K562 (cell line): Measurements from ENCODE around the gene CD84. TPM values are rescaled to one million over a fixed set of nuclear protein-coding genes. Genes with fewer than 3 reads are reported as not detected.
A peak's percentile ranks its signal among the peaks of the same experiment; 100 is the strongest.

Experiments used
- ATF4 ChIP-seq: fragments of 450-650 bp; formaldehyde crosslinking; IDR thresholded peaks from 2 replicates; pipeline ENCODE4 v1.4.0; 2022; ENCODE audit warnings: mild to moderate bottlenecking, moderate library complexity
- BRD4 ChIP-seq: fragments of 200-600 bp; sonication (generic); IDR thresholded peaks from 2 replicates; pipeline ENCODE4 v1.6.1; 2017; ENCODE audit warnings: inconsistent platforms
- CBX1 ChIP-seq: sonication (generic); IDR thresholded peaks from 2 replicates; pipeline ENCODE4 v1.6.1; 2016; ENCODE audit warnings: antibody characterized with exemption, low read depth, mild to moderate bottlenecking
- ESRRA ChIP-seq: fragments of 450-650 bp; IDR thresholded peaks from 2 replicates; pipeline ENCODE4 v1.6.1; 2014; ENCODE audit warnings: low read depth, mild to moderate bottlenecking, moderate library complexity, borderline replicate concordance
- GTF2E2 ChIP-seq: fragments of 200-800 bp; sonication (Bioruptor generic); IDR thresholded peaks from 2 replicates; pipeline ENCODE4 v1.6.1; 2016; ENCODE audit warnings: missing genetic modification characterization, missing compliant biosample characterization
- HLTF ChIP-seq: fragments of 450-650 bp; IDR thresholded peaks from 2 replicates; pipeline ENCODE4 v1.6.1; 2016
- HNRNPL ChIP-seq: fragments of 200-400 bp; formaldehyde crosslinking; IDR thresholded peaks from 2 replicates; pipeline ENCODE4 v1.6.1; 2017; ENCODE audit warnings: low read depth, mild to moderate bottlenecking, low read length
- IRF2 ChIP-seq: sonication (generic); formaldehyde crosslinking; IDR thresholded peaks from 2 replicates; pipeline ENCODE4 v1.8.1; 2022; ENCODE audit warnings: mild to moderate bottlenecking, missing genetic modification reagents
- RBM14 ChIP-seq: fragments of 200-400 bp; formaldehyde crosslinking; IDR thresholded peaks from 2 replicates; pipeline ENCODE4 v1.6.1; 2018; ENCODE audit warnings: low read depth, mild to moderate bottlenecking, low read length, moderate library complexity, borderline replicate concordance; ENCODE audit not compliant: insufficient read depth
- SMAD1 ChIP-seq: fragments of 150-350 bp; IDR thresholded peaks from 2 replicates; pipeline ENCODE4 v1.6.1; 2014; ENCODE audit warnings: low read length, low read depth; ENCODE audit not compliant: partially characterized antibody
- SMARCA4 ChIP-seq: fragments of 450-650 bp; IDR thresholded peaks from 2 replicates; pipeline ENCODE4 v1.6.1; 2016
- THRA ChIP-seq: fragments of 450-650 bp; IDR thresholded peaks from 2 replicates; pipeline ENCODE4 v1.6.1; 2017; ENCODE audit warnings: mild to moderate bottlenecking, moderate library complexity
- ZNF232 ChIP-seq: sonication (generic); formaldehyde crosslinking; IDR thresholded peaks from 2 replicates; pipeline ENCODE4 v1.8.0; 2022; ENCODE audit warnings: mild to moderate bottlenecking, missing genetic modification reagents
- ZNF318 ChIP-seq, 2 experiments: fragments of 450-650 bp; IDR thresholded peaks; 2 replicates each; pipeline ENCODE4 v1.6.1; 2016; ENCODE audit warnings: mild to moderate bottlenecking in 2 of 2, borderline replicate concordance in 1 of 2, low read depth in 1 of 2, moderate library complexity in 1 of 2
- ZNF780A ChIP-seq: fragments of 250-450 bp; sonication (Bioruptor Pico); IDR thresholded peaks from 2 replicates; pipeline ENCODE4 v1.5.0; 2021; ENCODE audit warnings: mild to moderate bottlenecking
- polyA plus RNA-seq, 8 experiments: library from polyadenylated mRNA; depleted of rRNA in 4 of 8; stranded (reverse) in 5 of 8; unstranded in 3 of 8; fragments of >200 nt; fragmentation: Nextera tagmentation in 2 of 8; fragmentation: Illumina TruSeq in 1 of 8; extraction: Ambion mirVana in 2 of 8; extraction: Trizol in 1 of 8; gene quantifications; 2 replicates each; pipeline versions ENCODE4 v1.2.1 to v1.2.3, GENCODE V29; 2011 to 2014; ENCODE audit warnings: inconsistent platforms in 1 of 8, missing spikeins in 1 of 8
- total RNA-seq, 7 experiments: library from RNA; depleted of rRNA in 6 of 7; stranded (reverse); fragments of >200 nt in 6 of 7; fragmentation: Illumina TruSeq in 2 of 7; extraction: Trizol in 2 of 7; gene quantifications; 2 replicates each; pipeline versions ENCODE4 v1.2.1 to v1.2.3, GENCODE V29; 2011 to 2021; ENCODE audit warnings: low replicate concordance in 1 of 7
- TF ChIP-seq, protein P1 (sequence below): fragments of 250-450 bp; sonication (Bioruptor Pico); IDR thresholded peaks from 2 replicates; pipeline ENCODE4 v1.8.0; 2022; ENCODE audit warnings: moderate library complexity, mild to moderate bottlenecking, inconsistent platforms
- TF ChIP-seq, protein P2 (sequence below): fragments of 450-650 bp; formaldehyde crosslinking; IDR thresholded peaks from 2 replicates; pipeline ENCODE4 v1.4.0; 2020; ENCODE audit warnings: mild to moderate bottlenecking, moderate library complexity

The CD84 gene
- total and polyA plus RNA-seq, 9 of the 15 experiments (the other 6 are each of a cell fraction or from before 2014, with no cell fraction given), result 0.82 to 6.8 (median 2.0) TPM

GRCh38 chr1:160539684-160539989 lies 39.7 kb downstream of the CD84 start (continued):
- TF ChIP-seq, protein P1, sequence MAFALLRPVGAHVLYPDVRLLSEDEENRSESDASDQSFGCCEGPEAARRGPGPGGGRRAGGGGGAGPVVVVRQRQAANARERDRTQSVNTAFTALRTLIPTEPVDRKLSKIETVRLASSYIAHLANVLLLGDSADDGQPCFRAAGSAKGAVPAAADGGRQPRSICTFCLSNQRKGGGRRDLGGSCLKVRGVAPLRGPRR (CRISPR knock-in tag), result peak; percentile 45; the same call in 1 of the 2 replicates
- no peak for TF ChIP-seq CBX1
- no peak for TF ChIP-seq HLTF
- no peak for TF ChIP-seq IRF2 (CRISPR knock-in tag)
- no peak for TF ChIP-seq SMARCA4
- peak; percentile 93 for TF ChIP-seq BRD4
- no peak for TF ChIP-seq SMAD1
- TF ChIP-seq GTF2E2, result no peak
- TF ChIP-seq ZNF780A, result no peak
- no peak for TF ChIP-seq ZNF318 (IDR thresholded peaks at IDR 0.05; ENCODE audit: borderline replicate concordance in 1 of 2, low read depth in 1 of 2)
- TF ChIP-seq, protein P2, sequence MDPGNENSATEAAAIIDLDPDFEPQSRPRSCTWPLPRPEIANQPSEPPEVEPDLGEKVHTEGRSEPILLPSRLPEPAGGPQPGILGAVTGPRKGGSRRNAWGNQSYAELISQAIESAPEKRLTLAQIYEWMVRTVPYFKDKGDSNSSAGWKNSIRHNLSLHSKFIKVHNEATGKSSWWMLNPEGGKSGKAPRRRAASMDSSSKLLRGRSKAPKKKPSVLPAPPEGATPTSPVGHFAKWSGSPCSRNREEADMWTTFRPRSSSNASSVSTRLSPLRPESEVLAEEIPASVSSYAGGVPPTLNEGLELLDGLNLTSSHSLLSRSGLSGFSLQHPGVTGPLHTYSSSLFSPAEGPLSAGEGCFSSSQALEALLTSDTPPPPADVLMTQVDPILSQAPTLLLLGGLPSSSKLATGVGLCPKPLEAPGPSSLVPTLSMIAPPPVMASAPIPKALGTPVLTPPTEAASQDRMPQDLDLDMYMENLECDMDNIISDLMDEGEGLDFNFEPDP (CRISPR knock-in tag), result 0 out of 2 replicates have a peak, but pooled peaks have one; percentile 69
- TF ChIP-seq ZNF232 (CRISPR knock-in tag), result no peak
- no peak for TF ChIP-seq THRA
- no peak for TF ChIP-seq RBM14
- no peak for TF ChIP-seq HNRNPL
- no peak for TF ChIP-seq ATF4
- no peak for TF ChIP-seq ESRRA
